VCaP (cell line): ENCODE measurements around the gene GIMAP1.

ENCODE experiments used
- H3K27ac ChIP-seq: fragments of 450-650 bp; 2 replicates; pipeline ENCODE4 v1.5.1; 2017
- CTCF ChIP-seq: fragments of 450-650 bp; conservative IDR thresholded peaks from 2 replicates; pipeline ENCODE4 v1.5.1; 2017; ENCODE audit warnings: mild to moderate bottlenecking, moderate library complexity

GIMAP1 gene

DNA sequence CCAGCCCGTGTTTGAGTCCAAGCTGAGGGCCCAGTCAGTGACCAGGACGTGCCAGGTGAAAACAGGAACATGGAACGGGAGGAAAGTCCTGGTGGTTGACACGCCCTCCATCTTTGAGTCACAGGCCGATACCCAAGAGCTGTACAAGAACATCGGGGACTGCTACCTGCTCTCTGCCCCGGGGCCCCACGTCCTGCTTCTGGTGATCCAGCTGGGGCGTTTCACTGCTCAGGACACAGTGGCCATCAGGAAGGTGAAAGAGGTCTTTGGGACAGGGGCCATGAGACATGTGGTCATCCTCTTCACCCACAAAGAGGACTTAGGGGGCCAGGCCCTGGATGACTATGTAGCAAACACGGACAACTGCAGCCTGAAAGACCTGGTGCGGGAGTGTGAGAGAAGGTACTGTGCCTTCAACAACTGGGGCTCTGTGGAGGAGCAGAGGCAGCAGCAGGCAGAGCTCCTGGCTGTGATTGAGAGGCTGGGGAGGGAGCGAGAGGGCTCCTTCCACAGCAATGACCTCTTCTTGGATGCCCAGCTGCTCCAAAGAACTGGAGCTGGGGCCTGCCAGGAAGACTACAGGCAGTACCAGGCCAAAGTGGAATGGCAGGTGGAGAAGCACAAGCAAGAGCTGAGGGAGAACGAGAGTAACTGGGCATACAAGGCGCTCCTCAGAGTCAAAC is 26.0 kb downstream of the GIMAP1 start:
- no peak for TF ChIP-seq CTCF
- no peak overlapping the region for H3K27ac ChIP-seq

GRCh38 chr7:150744041-150744656 is 27.7 kb downstream of the GIMAP1 start:
- no peak overlapping the region for H3K27ac ChIP-seq
- no peak for TF ChIP-seq CTCF

- no peak overlapping the region for H3K27ac ChIP-seq
- TF ChIP-seq CTCF = no peak
Observed at GRCh38 chr7:150745086-150745485, 28.7 kb downstream of the GIMAP1 start.

DNA sequence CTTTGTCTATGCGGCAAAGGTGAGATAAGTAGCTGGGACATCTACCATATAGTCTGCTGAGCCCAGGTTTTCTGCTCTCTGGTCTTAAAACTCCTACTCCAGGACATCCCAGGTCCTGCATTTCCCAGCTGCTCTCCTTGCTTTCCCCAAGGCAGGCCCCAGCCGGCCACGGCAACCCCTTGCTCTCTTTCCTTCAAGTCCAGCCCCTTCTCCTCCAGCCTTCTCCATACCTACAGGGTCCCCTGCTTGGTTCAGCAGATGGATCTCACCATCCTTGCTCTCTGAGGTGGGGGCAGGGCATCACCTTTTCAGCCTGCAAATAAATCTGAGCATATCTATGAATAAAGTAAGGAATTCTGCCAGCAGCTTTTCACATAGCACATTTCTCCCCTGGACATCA is 29.5 kb downstream of the GIMAP1 start:
- no peak for TF ChIP-seq CTCF
- no peak overlapping the region for H3K27ac ChIP-seq

GRCh38 chr7:150746921-150747320 is 30.5 kb downstream of the GIMAP1 start:
- no peak overlapping the region for H3K27ac ChIP-seq
- TF ChIP-seq CTCF = no peak

DNA sequence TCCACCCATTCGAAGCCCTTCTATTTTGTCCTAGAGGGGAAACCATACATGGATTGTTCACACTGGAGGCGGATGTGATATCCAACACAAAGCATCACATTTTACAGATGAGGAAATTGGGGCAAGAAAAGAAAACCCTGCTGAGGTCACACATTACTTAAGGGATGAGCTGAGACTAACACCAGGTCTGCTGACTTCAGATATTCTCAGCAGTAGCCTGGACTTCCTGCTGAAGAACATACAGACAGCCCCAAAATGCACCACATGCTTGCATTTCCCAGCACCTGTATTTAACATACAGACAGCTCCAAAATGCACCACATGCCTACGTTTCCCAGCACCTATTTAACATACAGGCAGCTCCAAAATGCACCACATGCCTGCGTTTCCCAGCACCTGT is 32.0 kb downstream of the GIMAP1 start:
- no peak overlapping the region for H3K27ac ChIP-seq

GRCh38 chr7:150751702-150752101 is 35.3 kb downstream of the GIMAP1 start:
- no peak overlapping the region for H3K27ac ChIP-seq
- TF ChIP-seq CTCF = no peak

More for the DNA sequence above, 32.0 kb downstream of the GIMAP1 start:
- TF ChIP-seq CTCF = no peak
